B cell (primary cell): ENCODE data around the gene TTLL8. TPM values are rescaled to one million over a fixed set of nuclear protein-coding genes. Genes with fewer than 3 reads are reported as not detected.

Experiments used
- ATAC-seq: fragments of 200-7000 bp; cut with Tn5 transposase; one replicate; pipeline ENCODE4 v1.10.0; 2021; ENCODE audit warnings: low read depth, mild to moderate bottlenecking, moderate number of reproducible peaks, moderate library complexity
- CTCF ChIA-PET: fragments of 350-600 bp; sonication (Branson Sonifier 250); formaldehyde crosslinking; loops from one replicate; lab custom pipeline; 2021; ENCODE audit warnings: antibody characterized with exemption, inconsistent platforms; lab: Charles Lee
- POLR2A ChIA-PET: fragments of 350-600 bp; sonication (Branson Sonifier 250); formaldehyde crosslinking; loops from one replicate; lab custom pipeline; 2021; ENCODE audit warnings: antibody characterized with exemption; lab: Charles Lee
- DNase-seq: peaks from one replicate; pipeline ENCODE4 v3.0.0; 2013
- H2AFZ ChIP-seq: 2 replicates; pipeline ENCODE4 v1.6.1; 2012; ENCODE audit warnings: mild to moderate bottlenecking, low read depth, low read length; ENCODE audit not compliant: insufficient read depth, poor library complexity, severe bottlenecking
- H3K27ac ChIP-seq, 2 donors: 1 replicate in 1 of 2; 2 replicates in 1 of 2; pipeline ENCODE4 v1.5.1; 2012 to 2013; ENCODE audit warnings: low read length in 2 of 2, mild to moderate bottlenecking in 2 of 2, moderate library complexity in 1 of 2
- H3K27me3 ChIP-seq, 4 experiments: fragments of 200-600 bp in 1 of 4; sonication (generic) in 1 of 4; replicated peaks in 1 of 4; 1 replicate in 2 of 4; 2 replicates in 2 of 4; pipeline versions ENCODE4 v1.6.1 to v1.7.0; 2013 to 2016; ENCODE audit warnings: low read length in 3 of 4, mild to moderate bottlenecking in 2 of 4, mixed read lengths in 1 of 4, moderate library complexity in 1 of 4; ENCODE audit not compliant: insufficient read depth in 4 of 4, control insufficient read depth in 3 of 4; ENCODE audit errors: control extremely low read depth in 1 of 4
- H3K36me3 ChIP-seq, 2 experiments: replicated peaks in 1 of 2; 1 replicate in 1 of 2; 2 replicates in 1 of 2; pipeline versions ENCODE4 v1.6.1 to v1.7.1; 2013; ENCODE audit warnings: low read length in 1 of 2; ENCODE audit not compliant: insufficient read depth in 2 of 2, control insufficient read depth in 1 of 2; ENCODE audit errors: control extremely low read depth in 1 of 2, extremely low read depth in 1 of 2
- H3K4me1 ChIP-seq, 2 donors: fragments of 200-600 bp in 1 of 2; sonication (generic) in 1 of 2; 1 replicate in 1 of 2; 2 replicates in 1 of 2; pipeline versions ENCODE4 v1.5.1 to v1.6.1; 2013 to 2017; ENCODE audit warnings: low read length in 2 of 2; ENCODE audit not compliant: control insufficient read depth in 2 of 2, insufficient read depth in 2 of 2
- H3K4me2 ChIP-seq: replicated peaks from 2 replicates; pipeline ENCODE3; 2012; ENCODE audit warnings: mild to moderate bottlenecking, low read depth, low read length; ENCODE audit not compliant: poor library complexity, severe bottlenecking
- H3K4me3 ChIP-seq, 5 experiments: fragments of 200-600 bp in 1 of 5; sonication (generic) in 1 of 5; 1 replicate in 3 of 5; 2 replicates in 2 of 5; pipeline versions ENCODE4 v1.5.1 to v1.7.0; 2011 to 2016; ENCODE audit warnings: low read length in 4 of 5, mild to moderate bottlenecking in 4 of 5, low read depth in 2 of 5, control low read depth in 1 of 5, moderate library complexity in 1 of 5; ENCODE audit not compliant: insufficient read depth in 1 of 5; ENCODE audit errors: control extremely low read depth in 1 of 5, extremely low read depth in 1 of 5
- H3K79me2 ChIP-seq: fragments of 200-600 bp; sonication (generic); one replicate; pipeline ENCODE4 v1.6.0; 2016; ENCODE audit warnings: low read length; ENCODE audit not compliant: control insufficient read depth, insufficient read depth
- H3K9ac ChIP-seq: fragments of 200-600 bp; sonication (generic); 2 replicates; pipeline ENCODE4 v1.6.1; 2017; ENCODE audit warnings: mild to moderate bottlenecking, low read length, moderate library complexity
- H3K9me3 ChIP-seq, 3 donors: one replicate each; pipeline versions ENCODE4 v1.6.1 to v1.7.1; 2013; ENCODE audit warnings: low read length in 2 of 3; ENCODE audit not compliant: control insufficient read depth in 2 of 3, insufficient read depth in 1 of 3; ENCODE audit errors: control extremely low read depth in 1 of 3
- H4K20me1 ChIP-seq: 2 replicates; pipeline ENCODE4 v1.6.0; 2012; ENCODE audit warnings: mild to moderate bottlenecking, low read length; ENCODE audit not compliant: insufficient read depth, control insufficient read depth, poor library complexity, severe bottlenecking
- H3K27ac Mint-ChIP-seq: one replicate; pipeline ENCODE4 v1.8.0; 2021; ENCODE audit warnings: mixed read lengths
- H3K27me3 Mint-ChIP-seq: one replicate; pipeline ENCODE4 v1.8.0; 2021; ENCODE audit warnings: mixed read lengths
- H3K4me1 Mint-ChIP-seq: one replicate; pipeline ENCODE4 v1.8.0; 2021; ENCODE audit warnings: mixed read lengths
- H3K4me3 Mint-ChIP-seq: one replicate; pipeline ENCODE4 v1.8.0; 2021; ENCODE audit warnings: mixed read lengths
- H3K9me3 Mint-ChIP-seq: one replicate; pipeline ENCODE4 v1.8.0; 2022; ENCODE audit warnings: mixed read lengths; ENCODE audit not compliant: insufficient read depth
- CTCF ChIP-seq: fragments of 200-600 bp; IDR thresholded peaks from one replicate; pipeline ENCODE4 v1.8.0; 2022; ENCODE audit warnings: antibody characterized with exemption, mild to moderate bottlenecking
- EZH2 ChIP-seq: IDR thresholded peaks from 2 replicates; pipeline ENCODE4 v1.6.1; 2012; ENCODE audit warnings: borderline replicate concordance, low read depth, mild to moderate bottlenecking, moderate library complexity, low read length; ENCODE audit not compliant: insufficient read depth, poor library complexity, severe bottlenecking
- whole genome bisulfite sequencing: methylation state at CpG from one replicate; pipeline ENCODE4 v1.1.5; 2013; ENCODE audit warnings: missing lambda C conversion rate; ENCODE audit not compliant: insufficient coverage; 5-methylcytosine and 5-hydroxymethylcytosine counted together
- intact Hi-C: fragments of 100-400 bp; cut with micrococcal nuclease; formaldehyde crosslinking; loops from one replicate; pipeline ENCODE4 v1.10.0; 2022
- polyA plus RNA-seq: library from polyadenylated mRNA; depleted of rRNA; stranded (reverse); fragments of >200 nt; gene quantifications from 2 replicates; pipeline ENCODE4 v1.2.3, GENCODE V29; 2012
- total RNA-seq, 2 donors: library from RNA; stranded (reverse); fragments of 120-200 nt in 1 of 2; gene quantifications; 1 replicate in 1 of 2; 2 replicates in 1 of 2; pipeline versions ENCODE4 v1.2.3 to v1.2.4, GENCODE V29; 2013 to 2022

Gene TTLL8
- total and polyA plus RNA-seq, 2 donors (not counting 1 experiment from before 2014, with no cell fraction given) = not detected

GRCh38 chr22:49996518-49997250 lies 61.4 kb downstream of the TTLL8 start:
- no peak for DNase-seq
- H3K9ac ChIP-seq = no peak overlapping the region
- ChIA-PET CTCF (interaction anchor here (5.6 kb wide), 1 partner anchor 34 kb away, joined by 43 read pairs; no protein-coding TSS in a partner anchor), POLR2A (interaction anchor here (0.6 kb wide), 1 partner anchor 34 kb away, joined by 4 read pairs; no protein-coding TSS in a partner anchor)
- no peak for ATAC-seq
- no peak overlapping the region for H3K4me3 ChIP-seq
- no peaks in the 10 kb centered on the region for H4K20me1 ChIP-seq
- peaks cover 14% of the 10 kb centered on the region for H3K27me3 Mint-ChIP-seq
- H3K9me3 ChIP-seq = peaks cover 0 to 6% (median 0%) of the 10 kb centered on the region in 3 donors
- peaks cover 27% of the 10 kb centered on the region for H3K4me1 Mint-ChIP-seq
- H3K4me2 ChIP-seq = no peak overlapping the region
- H3K36me3 ChIP-seq = no peaks in the 10 kb centered on the region
- no peaks in the 10 kb centered on the region for H3K9me3 Mint-ChIP-seq
- intact Hi-C loops = no loop called here
- no peak overlapping the region for H2AFZ ChIP-seq
- H3K4me1 ChIP-seq = peaks cover 14 to 30% of the 10 kb centered on the region in 2 donors
- no peak overlapping the region for H3K4me3 Mint-ChIP-seq
- 92% methylated on average over 17 of the region's 19 CpGs for WGBS
- no peak for TF ChIP-seq CTCF
- no peak for TF ChIP-seq EZH2
- no peak overlapping the region for H3K27ac Mint-ChIP-seq
- no peaks in the 10 kb centered on the region for H3K79me2 ChIP-seq
- peaks cover 0 to 20% (median 6%) of the 10 kb centered on the region in 4 experiments for H3K27me3 ChIP-seq
- H3K27ac ChIP-seq = no peak overlapping the region

GRCh38 chr22:49996119-49996517 lies 62.0 kb downstream of the TTLL8 start:
- ATAC-seq (no peak), DNase-seq (no peak)
- H3K4me3 ChIP-seq = no peak overlapping the region
- CTCF ChIA-PET = interaction anchor here (1.1 to 5.6 kb wide), 3 partner anchors 11 to 35 kb away, joined by 4 to 43 read pairs (median 5); no protein-coding TSS in a partner anchor
- Mint-ChIP-seq H3K27me3 (peaks cover 13% of the 10 kb centered on the region), H3K27ac (no peak overlapping the region), H3K4me1 (peaks cover 26% of the 10 kb centered on the region), H3K9me3 (peaks cover 3% of the 10 kb centered on the region), H3K4me3 (no peak overlapping the region)
- no peaks in the 10 kb centered on the region for H4K20me1 ChIP-seq
- intact Hi-C loops = no loop called here
- no peaks in the 10 kb centered on the region for H3K36me3 ChIP-seq
- WGBS = 85% methylated on average over 4 of the region's 4 CpGs
- no peak overlapping the region for H3K9ac ChIP-seq
- TF ChIP-seq EZH2 (no peak), CTCF (no peak)
- H3K27ac ChIP-seq = no peak overlapping the region
- H3K79me2 ChIP-seq = no peaks in the 10 kb centered on the region
- POLR2A ChIA-PET = interaction anchor here (0.6 kb wide), 1 partner anchor 35 kb away, joined by 4 read pairs; no protein-coding TSS in a partner anchor
- H2AFZ ChIP-seq = no peak overlapping the region
- H3K27me3 ChIP-seq = peaks cover 0 to 20% (median 6%) of the 10 kb centered on the region in 4 experiments
- H3K4me2 ChIP-seq = no peak overlapping the region
- H3K9me3 ChIP-seq = peaks cover 1 to 6% (median 4%) of the 10 kb centered on the region in 3 donors
- peaks cover 11 to 30% of the 10 kb centered on the region in 2 donors for H3K4me1 ChIP-seq
